Measurements from ENCODE around the gene ARL6IP4.

ARL6IP4 gene

DNA sequence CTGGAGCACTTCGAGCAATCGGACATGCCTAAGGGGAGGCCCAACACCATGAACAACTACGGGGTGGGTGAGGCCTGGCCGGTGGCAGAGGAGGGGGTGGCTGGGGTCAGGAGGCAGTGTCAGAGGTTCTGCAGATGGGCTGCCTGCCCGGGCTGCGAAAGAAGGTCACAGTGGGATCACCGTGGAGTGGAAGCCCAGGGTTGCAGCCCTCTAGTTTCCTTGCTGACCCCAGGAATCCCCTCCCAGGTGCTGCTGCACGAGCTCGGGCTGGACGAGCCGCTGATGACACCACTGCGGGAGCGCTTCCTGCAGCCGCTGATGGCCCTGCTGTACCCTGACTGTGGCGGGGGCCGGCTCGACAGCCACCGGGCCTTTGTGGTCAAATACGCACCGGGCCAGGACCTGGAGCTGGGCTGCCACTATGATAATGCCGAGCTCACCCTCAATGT, 1.9 kb upstream of the ARL6IP4 start:
- DNase-seq (ENCODE audit: low read depth in 2 of 2): no peak

- no peak for DNase-seq (ENCODE audit: low read depth in 2 of 2)
Measured at GRCh38 chr12:122979001-122979907, 1.2 kb upstream of the ARL6IP4 start.

- no peak for DNase-seq (ENCODE audit: low read depth in 2 of 2)
Measured at GRCh38 chr12:122979908-122980182, 636 bp upstream of the ARL6IP4 start.

DNA sequence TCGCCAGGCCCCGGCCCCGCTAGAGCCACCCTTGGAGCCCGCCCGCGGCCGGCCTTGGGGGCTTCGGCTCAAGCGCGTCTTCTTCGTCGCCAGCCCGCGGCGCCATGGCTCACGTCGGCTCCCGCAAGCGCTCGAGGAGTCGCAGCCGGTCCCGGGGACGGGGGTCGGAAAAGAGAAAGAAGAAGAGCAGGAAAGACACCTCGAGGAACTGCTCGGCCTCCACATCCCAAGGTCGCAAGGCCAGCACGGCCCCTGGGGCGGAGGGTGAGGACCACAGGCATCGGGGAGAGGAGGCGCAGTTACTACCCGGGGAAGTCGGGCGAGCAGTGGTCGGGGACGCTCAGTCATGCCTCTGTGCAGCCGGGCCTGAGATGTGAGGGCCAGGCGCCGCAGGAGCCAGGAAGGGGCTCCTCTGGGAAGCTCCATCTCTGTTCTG, 573 bp downstream of the ARL6IP4 start:
- DNase-seq (ENCODE audit: low read depth in 2 of 2): no peak

DNA sequence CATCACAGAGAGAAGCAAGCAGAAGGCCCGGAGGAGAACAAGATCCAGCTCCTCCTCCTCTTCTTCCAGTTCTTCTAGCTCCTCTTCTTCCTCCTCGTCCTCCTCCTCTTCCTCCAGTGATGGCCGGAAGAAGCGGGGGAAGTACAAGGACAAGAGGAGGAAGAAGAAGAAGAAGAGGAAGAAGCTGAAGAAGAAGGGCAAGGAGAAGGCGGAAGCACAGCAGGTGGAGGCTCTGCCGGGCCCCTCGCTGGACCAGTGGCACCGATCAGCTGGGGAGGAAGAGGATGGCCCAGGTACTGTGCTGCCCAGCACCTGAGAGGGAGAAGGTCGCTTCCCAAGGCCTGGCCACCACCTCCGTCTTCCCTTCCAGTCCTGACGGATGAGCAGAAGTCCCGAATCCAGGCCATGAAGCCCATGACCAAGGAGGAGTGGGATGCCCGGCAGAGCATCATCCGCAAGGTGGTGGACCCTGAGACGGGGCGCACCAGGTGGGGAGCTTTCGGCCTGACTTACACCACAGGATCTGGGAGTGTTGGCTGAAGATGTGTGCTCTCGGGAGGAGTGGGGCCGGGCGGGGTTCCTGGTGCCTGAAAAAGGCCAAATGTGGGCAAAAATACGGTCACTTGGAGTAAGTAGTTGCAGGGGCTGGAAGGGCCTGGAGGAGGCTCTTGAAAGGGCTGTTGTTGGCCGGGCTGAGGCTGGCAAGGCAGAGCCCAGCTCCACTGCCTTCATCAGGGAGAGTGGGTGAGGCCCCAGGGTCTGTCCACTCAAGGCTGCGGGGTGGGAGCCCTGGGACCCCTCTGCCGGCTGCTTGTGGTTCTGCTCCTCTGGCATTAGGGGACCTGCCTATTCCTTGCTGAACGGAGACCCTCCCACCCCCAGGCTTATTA, 1.4 kb downstream of the ARL6IP4 start:
- DNase-seq (ENCODE audit: low read depth in 2 of 2): no peak

- no peak for DNase-seq (ENCODE audit: low read depth in 2 of 2)
Measured at GRCh38 chr12:122982477-122982815, 2.0 kb downstream of the ARL6IP4 start.

GRCh38 chr12:122982963-122983788, 2.7 kb downstream of the ARL6IP4 start:
- DNase-seq (ENCODE audit: low read depth in 2 of 2): no peak

GRCh38 chr12:122983789-122984515, 3.5 kb downstream of the ARL6IP4 start:
- DNase-seq (ENCODE audit: low read depth in 2 of 2): no peak

DNA sequence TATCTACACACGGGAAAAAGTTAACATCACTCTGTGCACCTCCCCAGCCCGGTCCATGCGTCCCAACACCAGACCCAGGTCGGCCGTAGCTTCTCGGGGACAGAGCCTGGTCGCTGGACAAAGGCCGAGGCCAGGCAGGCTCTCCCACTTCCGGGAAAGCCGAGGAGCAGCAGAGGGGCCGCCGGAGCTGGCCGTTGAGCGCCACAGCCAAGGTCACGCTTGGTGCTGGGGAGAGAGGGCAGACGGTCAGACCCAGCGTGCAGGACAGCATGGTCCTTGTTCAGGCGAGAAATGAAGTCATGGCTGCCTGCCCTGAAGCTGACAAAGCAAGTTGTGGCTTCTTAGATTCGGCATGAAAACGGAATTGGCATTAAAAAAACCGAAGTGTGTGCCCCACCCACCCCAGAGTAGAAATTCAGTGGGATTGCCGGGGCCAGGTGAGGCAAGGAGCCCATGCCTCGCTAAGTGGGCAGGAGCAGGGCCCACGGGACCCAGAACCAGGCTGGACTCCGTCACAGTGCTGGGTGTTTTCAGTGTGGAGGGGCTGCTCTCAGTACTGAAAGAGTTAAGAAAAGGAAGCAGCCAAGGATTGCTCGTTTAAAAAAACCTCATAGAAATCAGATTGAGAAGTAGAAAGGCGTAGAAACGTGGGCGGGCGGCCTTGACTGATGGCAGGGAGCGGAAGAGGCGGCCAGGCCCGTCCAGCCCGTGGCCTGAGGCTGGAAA, 4.3 kb downstream of the ARL6IP4 start:
- DNase-seq (ENCODE audit: low read depth in 2 of 2): no peak

- no peak for DNase-seq (ENCODE audit: low read depth in 2 of 2)
Measured at GRCh38 chr12:122985338-122986257, 5.1 kb downstream of the ARL6IP4 start.

- no peak for DNase-seq (ENCODE audit: low read depth in 2 of 2)
Measured at GRCh38 chr12:122986258-122986871, 5.9 kb downstream of the ARL6IP4 start.

- no peak for DNase-seq (ENCODE audit: low read depth in 2 of 2)
Measured at GRCh38 chr12:122987086-122987951, 6.8 kb downstream of the ARL6IP4 start.

GRCh38 chr12:122988036-122988435, 7.6 kb downstream of the ARL6IP4 start:
- DNase-seq (ENCODE audit: low read depth in 2 of 2): no peak

- no peak for DNase-seq (ENCODE audit: low read depth in 2 of 2)
Measured at GRCh38 chr12:122988612-122989212, 8.2 kb downstream of the ARL6IP4 start.

DNA sequence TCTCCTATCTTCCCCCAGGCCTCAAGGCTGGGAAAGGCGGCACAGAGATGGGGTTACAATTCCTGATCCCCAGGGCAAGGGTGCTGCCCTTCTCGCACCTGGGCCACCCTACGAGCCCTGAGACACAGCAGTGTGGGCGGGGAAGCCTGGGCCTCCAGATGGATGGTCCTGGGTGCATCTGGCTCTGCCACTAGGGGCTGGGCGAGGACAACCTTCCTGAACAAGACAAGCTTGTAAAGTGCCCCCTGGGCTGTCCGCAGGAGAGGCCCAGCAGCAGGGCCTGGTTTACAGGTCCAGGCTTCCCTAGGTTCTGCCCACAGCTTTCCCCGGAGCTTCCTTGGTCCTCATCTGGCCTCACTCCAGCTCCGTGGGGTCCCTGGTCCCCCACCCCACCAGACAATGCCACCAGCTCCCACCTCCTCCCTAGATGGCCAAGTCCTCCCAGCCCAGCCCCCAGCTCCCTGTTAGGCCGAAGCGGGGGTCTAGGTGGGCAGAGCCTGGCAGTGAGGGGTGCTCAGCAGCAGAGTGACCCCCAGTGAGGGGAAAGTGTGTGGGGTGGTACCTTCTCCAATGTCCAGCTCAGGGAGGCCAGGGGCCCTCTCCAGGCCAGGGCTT, 8.9 kb downstream of the ARL6IP4 start:
- no peak for DNase-seq (ENCODE audit: low read depth in 2 of 2)

DNA sequence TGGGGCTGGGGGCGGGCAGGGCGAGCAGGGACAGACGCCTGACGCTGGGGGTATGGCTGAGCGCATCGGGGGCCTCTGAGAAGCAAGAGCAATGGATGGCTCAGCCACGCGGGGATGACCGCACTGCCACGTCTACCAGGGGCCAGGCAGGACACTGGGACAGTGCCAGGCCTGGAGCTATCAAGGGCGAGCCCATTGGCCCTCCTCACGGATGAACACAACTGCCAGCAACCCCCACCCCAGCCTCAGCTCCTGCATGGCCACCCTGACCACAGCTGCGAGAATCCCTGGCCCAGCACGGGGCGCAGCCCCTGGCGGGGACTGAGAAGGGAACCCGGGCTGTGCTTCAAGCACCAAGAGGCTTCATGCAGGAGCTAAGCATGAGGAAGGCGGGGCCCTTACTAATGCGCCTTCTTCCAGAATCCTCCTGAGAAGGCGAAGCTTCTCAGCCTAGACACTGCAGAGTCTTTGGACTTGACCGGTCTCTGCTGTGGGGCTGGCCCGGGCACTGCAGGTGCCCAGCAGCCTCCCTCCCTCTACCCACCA, 9.5 kb downstream of the ARL6IP4 start:
- DNase-seq (ENCODE audit: low read depth in 2 of 2): no peak

GRCh38 chr12:122990561-122990960, 10.1 kb downstream of the ARL6IP4 start:
- no peak for DNase-seq (ENCODE audit: low read depth in 2 of 2)

Measured in stimulated activated CD8-positive, alpha-beta memory T cell treated with anti-CD3 and anti-CD28 coated beads, Interleukin-2, amount 100 ng/mL, for 48 hours (primary cell).